DMS114 treated with DMSO at 0.1 percent for 48 hours (cell line): Measurements from ENCODE around the gene FIG4.
"Not testable (repeated sequence)": the region's sequence is repeated elsewhere in the genome, so short reads cannot be mapped to it uniquely, and the experiment has no call there.

ENCODE experiments used
- DNase-seq: peaks from one replicate; lab custom pipeline; 2025; ENCODE audit not compliant: unreplicated experiment; lab: John Stamatoyannopoulos, UW

The FIG4 gene

DNA sequence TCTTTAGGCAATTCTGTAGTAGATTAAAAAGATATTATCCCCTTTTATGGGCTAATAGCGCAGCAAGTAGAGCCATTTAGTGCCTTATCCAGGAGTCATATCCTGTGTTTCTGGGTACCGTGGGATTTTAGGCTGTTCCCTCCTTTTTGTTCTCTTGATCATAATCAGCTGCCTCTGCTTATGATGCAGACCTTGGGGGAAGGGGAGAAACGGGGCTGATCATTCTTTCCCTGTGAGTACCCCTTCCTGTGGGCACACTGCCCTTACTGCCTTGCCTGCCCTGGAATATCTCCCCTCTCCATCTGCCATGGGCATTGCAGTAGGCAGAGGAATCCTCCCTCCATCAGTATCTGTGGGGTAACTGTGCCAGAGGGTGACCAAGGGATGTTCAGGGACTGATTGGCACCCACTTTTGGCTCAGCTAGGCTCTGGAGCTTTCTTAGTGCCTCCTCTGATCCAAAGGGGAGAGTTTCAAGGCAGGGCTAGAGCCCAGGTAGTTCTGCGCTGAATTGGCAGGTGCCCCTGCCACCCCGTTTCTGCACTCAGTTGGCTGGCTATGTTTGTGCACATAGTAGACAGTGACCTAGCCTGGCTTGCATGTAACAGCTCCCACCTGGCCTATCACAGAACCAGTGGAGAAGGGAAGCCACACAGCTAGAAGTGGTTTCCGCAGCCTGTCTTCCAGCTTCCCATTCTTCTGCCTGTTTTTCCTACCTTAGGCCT, 103.3 kb downstream of the FIG4 start:
- no peak for DNase-seq

DNA sequence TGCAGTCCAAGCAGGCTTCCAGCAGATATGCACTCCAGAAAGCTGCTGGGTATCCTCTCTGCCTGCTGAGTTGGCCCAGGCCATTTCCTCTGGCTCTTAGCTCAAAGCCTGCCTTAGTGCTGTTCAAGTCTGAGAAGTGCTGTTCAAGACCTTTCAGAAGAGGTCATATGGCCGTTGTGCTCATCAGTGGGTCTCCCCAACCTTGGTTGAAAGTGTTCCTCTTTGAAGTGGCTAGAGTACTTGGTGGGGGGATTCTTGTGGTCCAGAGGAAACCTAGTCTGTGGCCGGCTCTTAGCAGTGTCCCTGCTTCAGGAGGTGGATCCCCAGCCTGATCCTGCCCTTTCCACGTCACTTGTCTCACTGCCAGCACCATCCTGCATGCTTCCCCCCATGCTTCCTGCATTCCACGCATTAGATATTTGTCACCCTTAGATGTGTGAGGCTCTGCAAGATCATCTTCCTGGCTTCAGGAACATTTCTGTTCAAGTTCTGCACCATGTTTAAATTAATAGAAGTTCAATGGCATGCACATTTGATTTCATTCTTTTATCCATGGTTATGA, 105.0 kb downstream of the FIG4 start:
- no peak for DNase-seq

DNA sequence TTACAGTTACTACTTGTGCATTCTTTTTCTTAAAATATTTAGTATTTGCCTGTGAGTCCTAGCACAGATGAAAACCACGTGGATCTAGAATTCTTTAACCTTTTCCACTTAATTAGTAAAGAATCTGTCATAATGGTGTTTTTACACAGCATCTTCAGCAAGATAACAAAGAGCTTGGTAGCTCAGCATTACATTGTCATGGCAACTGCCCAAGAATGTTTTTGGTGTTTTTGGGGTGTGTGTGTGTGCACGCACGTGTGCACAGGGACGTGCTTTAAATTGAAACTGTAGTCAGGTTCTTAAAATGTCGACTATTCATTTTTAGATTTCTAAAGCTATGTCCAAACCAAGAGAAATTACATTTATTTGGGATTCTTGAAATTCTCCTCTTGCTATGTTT, 108.0 kb downstream of the FIG4 start:
- DNase-seq = no peak

DNA sequence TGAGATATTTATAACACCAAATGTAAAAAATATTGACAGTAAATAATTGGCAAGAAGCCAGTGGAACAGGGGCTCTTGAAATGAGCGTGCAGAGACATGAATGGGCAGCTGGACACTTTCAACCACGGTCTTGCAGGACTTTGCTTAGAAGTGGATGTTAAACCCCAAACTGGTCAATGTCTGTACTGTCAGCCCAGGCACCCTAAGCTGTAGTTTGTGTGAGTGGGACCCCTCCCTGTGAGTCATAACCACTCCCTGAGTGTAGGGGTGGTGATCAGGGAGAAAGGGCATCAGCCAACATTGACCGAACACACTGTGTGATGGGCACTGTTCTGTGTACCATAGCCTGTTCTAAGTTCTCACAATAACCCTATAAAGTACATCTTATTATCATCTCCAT, 108.6 kb downstream of the FIG4 start:
- no peak for DNase-seq

DNA sequence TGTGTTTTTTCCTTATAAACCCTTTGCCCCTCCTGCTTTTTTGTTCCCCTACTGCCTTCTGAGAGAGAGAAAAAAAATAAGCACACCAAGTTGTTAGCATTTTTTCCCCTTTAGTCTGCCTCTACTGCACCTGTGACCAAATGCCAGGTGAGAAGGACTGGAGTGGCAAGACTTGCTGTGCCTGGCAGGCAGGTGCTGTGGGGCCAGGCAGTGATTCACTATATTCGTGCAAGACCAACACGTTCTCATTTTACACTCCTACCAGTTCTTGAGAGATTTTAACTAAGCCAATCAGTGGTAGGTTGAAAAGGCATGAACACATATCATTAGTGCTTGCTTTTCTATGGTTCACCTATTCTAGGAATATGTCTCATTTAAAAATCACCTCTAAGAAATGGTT, 109.7 kb downstream of the FIG4 start:
- no peak for DNase-seq

GRCh38 chr6:109801794-109802193, 110.7 kb downstream of the FIG4 start:
- no peak for DNase-seq

DNA sequence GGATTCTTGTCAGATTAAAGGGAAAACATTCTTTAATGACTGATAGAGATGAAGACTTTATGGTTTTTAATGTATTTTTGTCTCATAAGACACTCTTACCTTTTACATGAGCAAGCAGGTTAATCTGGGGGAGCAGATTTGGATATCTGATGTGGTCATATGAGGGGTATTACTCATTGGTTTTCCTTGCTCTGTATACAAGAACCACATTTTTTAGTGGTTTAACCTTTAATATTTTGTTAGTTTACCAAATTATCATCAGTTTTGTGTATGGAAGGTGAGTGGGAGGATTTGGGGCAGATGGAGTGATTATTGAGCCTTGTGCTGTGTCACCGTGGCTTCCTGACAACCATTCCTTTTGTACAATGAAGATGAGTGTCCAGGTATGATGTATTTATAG, 112.9 kb downstream of the FIG4 start:
- DNase-seq = no peak

- DNase-seq = no peak
Observed at GRCh38 chr6:109807881-109808280, 116.8 kb downstream of the FIG4 start.

DNA sequence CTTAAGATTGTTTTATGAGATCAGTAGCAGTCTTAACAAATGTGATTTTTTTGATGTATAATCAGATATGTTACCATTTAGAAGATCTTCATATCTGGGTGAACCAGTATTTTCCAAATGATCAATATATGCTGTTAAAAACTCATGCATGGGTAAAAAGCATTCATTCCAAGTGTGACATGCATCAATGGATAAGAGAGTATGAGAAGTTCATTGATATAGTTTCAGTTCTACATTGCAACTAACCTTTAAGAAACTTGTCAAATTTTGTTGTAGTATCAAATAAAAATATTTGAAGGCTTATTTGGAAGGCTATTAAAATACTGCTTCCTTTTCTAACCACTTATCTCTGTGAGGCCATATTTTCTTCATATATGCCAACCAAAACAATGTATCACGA, 117.7 kb downstream of the FIG4 start:
- DNase-seq = no peak

DNA sequence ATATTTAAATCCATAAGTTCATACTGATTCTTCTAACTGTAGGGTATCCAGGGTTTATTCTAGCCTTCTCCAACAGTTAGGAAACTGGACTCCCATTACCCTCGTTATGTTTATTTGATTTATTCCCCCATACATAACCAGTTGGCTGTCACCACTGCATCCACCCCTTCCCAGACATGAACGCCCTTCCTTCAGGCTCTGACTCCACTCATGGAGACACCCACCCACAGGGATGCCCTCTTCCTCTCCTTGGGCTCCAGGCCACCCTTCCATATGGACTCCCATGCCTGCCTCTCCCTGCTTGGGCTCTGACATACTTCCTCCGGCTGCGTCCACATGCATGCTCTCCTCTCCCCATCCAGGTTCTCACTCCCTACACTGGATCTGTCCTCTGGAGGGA, 124.0 kb downstream of the FIG4 start:
- DNase-seq = no peak

DNA sequence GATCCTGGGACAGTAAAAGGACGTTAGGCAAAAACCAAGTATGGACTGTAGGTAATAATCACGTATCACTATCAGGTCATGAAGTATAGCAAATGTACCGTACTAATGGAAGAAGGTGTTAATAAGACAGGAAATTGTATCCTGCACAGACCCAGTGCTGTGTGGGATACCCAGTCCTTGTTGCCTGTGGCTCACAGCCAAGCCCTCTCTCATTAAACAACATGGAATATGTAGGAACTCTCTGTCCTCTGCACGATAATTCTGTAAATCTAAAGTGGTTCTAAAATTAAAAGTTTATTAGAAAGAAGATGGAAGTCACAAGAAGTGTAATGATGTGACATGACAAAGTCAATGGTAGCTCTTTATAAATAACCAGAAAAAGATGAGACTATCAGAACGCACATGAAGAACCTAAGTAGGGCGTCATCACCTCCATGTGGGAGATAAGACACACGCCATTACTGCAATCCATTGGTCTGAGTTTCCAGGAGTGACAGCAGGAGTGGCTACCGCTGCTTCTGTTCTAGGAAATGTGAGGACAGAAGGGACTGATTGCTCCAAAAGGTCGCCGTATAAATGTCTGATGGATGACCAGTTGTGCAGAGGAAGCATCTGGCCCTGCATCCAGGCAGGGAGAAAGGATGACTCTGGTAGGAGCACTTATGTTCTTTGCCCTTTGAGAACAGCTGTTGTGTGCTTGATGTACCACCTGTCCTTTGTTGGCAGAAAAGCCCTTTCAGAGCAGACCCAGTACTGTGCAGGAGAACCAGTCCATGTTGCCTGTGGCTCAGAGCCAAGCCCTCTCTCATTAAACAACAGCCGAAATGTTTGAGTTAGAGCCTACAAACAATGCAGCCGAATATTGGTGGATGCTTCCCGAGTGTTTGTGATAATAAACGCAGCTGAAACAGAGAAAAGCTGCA, 125.6 kb downstream of the FIG4 start:
- no peak for DNase-seq

DNA sequence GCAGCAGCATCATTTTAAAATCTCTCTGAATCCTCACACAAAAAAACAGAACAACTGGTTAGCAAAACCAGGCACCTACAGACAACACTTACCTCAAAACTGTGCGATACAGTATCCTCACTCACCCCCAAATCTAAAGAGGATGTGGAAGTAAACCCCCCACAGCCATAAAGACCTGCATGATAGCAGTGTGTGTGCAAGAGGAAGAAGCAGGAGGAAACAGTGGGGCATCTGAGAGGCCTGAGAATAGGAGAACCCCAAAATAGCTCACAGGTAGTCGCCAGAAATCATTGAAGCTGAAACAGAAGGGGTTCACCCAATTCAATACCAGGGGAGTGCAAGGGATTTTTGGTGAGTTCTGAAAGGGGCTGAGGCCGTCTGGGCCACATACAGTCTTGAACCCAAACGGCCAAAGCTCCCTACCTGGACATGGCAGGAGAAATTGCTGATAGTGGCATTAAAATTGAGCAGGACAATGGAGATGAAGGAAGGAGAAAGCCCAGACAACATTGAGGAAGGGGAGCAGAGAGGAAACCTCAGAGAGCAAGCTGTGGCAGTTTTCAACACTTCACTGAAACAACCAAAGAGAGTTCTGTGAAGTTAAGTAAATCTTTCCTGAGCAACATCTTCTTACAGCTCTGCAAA, 129.7 kb downstream of the FIG4 start:
- DNase-seq = no peak

DNA sequence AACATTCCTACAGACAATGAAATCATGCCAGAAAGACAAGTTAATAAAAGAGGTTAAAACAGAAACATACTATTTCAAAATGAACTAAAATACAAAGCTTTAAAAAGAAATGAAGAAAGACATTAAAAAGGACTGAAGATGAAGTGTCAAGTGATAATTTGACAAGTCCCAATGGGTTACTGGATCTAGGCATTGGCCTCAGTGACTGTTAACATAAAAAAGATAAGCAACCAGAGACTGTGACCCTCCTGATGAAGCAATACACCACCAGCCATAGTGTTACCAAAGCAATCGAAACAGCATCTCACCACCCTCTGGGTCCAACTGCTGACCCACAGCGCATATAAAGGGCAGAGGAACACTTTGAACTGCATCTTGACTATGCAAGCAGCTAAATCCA, 130.3 kb downstream of the FIG4 start:
- DNase-seq = no peak

DNA sequence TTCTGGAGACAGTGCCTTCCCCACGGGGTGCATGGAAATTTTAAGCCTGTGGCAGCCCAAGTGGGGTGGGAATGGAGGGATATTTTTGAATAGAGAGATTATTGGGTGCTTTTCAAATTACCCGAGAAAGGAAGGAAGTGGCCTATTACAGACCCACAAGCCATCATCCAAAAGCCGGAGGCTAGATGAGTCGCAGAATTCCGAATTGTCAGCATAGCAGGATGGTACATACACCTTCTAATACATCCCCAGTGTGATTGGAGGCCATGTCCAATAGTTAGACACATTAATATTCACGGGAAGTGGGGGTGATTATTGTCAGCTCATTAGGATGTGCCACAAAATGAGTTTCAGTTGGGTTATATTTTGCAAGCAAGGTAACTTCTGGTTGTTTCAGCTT, 133.0 kb downstream of the FIG4 start:
- no peak for DNase-seq

DNA sequence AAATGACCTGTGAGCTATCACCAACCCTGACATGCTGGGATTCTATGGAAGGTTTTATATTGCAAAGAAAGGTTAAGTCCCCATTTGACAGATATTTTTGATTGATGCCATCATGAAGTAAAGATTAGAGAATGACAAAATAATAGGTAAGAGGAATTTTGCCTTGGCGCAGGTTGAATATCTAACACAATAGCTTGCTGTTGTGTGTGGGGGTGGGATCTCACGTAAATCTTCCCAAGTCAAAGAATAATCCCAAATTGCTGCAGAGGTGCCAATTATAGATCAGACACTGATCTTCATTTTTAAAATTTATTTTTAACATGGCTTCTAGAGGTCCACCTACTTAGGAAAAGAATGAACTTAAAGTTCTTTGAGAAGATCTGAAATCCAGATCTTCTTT, 135.5 kb downstream of the FIG4 start:
- no peak for DNase-seq

DNA sequence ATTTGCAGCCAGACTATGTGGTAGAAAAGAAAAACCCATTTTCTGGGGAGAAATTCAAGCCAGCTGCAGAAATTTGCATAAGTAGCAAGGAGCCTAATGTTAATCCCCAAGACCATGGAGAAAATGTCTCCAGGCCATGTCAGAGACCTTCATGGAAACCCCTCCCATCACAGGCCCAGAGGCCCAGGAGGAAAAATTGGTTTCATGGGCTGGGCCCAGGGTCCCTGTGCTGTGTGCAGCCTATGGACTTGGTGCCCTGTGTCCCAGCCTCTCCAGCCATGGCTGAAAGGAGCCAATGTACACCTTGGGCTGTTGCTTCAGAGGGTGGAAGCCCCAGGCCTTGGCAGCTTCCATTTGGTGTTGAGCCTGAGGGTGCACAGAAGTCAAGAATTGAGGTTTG, 140.3 kb downstream of the FIG4 start:
- not testable (repeated sequence) for DNase-seq

DNA sequence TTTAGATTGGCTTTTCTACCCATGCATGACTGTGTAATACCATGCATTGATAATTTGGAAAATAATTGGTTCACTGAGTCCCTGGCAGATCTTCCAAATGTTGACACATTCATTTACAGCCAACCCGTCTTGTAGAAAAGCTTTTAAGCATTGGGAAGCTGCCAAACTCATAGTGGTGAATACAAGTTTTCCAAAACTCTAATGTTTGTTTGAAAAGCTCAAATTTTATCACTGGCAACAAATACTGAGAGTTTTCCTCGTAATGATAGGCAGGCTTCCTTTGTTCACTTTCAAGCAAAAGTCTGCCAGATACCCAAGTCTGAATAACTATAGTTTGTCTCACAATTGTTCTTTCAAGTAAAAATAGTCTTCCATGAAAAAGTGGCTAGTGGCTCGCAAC, 143.0 kb downstream of the FIG4 start:
- DNase-seq = no peak

GRCh38 chr6:109834595-109835437, 143.7 kb downstream of the FIG4 start:
- DNase-seq = no peak

GRCh38 chr6:109840034-109840433, 148.9 kb downstream of the FIG4 start:
- DNase-seq = no peak

DNA sequence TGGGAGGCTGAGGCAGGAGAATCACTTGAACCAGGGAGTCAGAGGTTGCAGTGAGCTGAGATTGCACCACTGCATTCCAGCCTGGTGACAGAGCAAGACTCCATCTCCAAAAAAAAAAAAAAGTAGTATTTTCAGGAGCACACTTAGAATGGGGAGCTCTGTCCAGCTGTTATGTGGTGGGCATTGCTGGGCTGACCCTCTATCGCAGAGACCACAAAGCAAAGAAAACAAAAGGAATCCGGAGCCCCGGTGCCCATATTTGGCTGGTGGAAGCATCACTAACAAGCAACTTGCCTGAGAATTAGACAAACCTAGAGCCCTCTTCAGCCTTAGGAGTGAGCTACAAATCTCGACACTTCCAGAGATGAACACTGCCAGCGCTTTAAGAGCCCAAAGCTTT, 149.7 kb downstream of the FIG4 start:
- DNase-seq = no peak

DNA sequence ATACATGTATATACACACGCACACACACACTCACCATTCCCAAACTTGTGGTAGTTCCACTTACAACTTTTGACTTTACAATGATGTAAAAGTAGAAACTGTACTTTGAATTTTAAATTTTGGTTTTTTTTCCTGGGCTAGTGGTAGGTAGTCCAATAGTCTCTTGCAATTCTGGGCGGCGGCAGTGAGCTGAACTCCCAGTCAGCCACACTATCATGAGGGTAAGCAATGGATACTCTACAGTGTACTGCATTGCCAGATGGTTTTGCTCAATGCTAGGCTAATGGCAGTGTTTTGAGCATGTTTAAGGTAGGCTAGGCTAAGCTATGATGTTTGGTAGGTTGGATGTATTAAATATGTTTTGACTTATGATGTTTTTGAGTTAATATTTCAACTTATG, 150.8 kb downstream of the FIG4 start:
- DNase-seq = no peak
